GM18909 (cell line): Measurements from ENCODE around the gene NPAP1.
"Not testable (repeated sequence)": the region's sequence is repeated elsewhere in the genome, so short reads cannot be mapped to it uniquely, and the experiment has no call there.

Experiments
- ATAC-seq: cut with Tn5 transposase; IDR thresholded peaks from one replicate; pipeline ENCODE4 v1.9.1; 2021; ENCODE audit warnings: mild to moderate bottlenecking; ENCODE audit not compliant: unreplicated experiment, poor library complexity

The NPAP1 gene

DNA sequence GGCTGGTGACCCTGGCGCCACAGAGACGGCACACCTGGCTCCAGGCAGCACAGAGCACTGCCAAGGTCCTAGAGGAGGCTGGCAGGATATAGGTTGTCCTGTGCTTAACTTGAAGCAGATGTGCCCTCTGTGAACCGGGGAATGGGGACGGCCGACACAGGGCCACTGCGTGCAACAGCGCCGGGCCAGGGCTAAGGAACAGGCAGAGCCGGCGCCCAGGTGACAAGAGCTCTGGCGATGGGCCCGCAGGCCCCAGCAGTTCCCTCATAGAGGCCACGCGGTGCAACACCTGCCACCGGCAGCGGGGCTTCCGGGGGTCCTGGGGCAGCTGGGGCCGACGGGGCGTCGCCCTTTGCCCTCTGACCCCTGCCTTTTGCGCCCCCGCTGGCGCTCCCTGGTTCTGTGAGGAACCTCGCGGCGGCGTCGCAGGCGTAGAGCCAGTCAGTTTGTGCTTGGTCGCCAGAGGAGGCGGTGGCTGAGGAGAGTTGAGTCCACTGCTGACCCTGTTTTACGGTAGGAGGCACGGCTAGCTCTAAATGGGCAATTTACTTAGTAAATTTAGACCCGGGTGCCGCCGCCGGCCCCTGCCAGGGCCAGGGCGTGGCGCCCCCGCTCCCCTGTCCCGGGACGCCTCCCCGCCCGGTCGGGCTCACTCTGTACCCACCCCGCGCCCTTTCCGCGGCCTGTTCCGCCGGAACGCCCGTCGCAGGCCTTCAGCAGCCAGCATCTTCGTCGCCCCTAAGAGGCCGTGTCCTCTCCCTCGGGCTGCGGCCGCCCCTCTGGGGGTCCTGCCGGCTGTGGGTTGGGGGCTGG lies at the start of gene NPAP1:
NPAP1 (plus strand) TSS at position 444 of the 813 bp plus-strand sequence; CDS start at position 537, 93 bp downstream.
- no peak for ATAC-seq

GRCh38 chr15:24627443-24627842 lies 48.1 kb upstream of the NPAP1 start:
- no peak for ATAC-seq

GRCh38 chr15:24633082-24633481 lies 42.5 kb upstream of the NPAP1 start:
- ATAC-seq, result no peak

DNA sequence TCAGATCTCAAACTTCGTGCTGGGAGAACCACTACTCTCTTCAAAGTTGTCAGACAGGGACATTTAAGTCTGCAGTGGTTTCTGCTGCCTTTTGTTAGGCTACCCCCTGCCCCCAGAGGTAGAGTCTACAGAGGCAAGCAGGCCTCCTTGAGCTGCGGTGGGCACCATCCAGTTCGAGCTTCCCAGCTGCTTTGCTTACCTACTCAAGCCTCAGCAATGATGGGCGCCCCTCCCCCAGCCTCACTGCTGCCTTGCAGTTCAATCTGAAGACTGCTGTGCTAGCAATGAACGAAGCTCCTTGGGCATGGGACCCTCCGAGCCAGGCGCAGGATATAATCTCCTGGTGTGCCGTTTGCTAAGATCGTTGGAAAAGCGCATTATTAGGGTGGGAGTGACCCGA lies 36.2 kb upstream of the NPAP1 start:
- ATAC-seq, result not testable (repeated sequence)

GRCh38 chr15:24645627-24646026 lies 29.9 kb upstream of the NPAP1 start:
- ATAC-seq, result no peak

- no peak for ATAC-seq
Measured at GRCh38 chr15:24659622-24660021, 16.0 kb upstream of the NPAP1 start.

DNA sequence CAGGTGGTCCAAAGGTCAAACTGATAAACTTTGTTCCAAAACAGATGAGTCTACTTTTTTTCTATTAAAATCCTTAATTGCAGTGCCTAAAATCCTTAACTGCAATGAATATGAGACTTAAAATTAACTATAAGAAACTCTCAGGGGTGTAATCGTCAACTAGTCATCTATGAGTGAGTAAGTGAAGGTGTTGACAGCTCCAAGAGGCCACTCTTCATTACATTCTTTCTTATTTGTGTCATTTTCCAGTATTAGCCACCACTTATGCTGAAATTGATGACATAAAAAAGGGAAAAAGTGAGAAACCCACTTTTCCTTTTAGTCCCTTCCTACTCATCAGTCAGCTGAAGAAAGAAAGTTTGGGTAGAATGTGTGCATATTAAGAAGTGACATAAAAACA lies 12.6 kb upstream of the NPAP1 start:
- no peak for ATAC-seq

DNA sequence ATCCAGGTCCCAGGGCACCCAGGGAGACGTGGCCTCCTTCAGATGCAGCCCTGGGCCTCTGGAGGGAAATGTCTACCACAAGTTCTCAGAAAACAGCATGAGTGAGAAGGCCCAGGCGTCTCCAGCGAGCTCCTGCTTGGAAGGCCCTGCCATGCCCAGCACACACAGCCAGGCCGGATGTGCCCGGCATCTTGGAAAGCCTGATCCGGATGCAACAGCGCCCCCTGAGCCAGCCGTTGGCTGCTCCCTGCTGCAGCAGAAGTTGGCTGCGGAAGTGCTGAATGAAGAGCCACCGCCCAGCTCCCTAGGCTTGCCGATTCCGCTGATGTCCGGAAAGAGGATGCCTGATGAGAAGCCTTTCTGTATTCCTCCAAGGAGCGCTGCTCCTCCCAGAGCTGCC lies 856 bp downstream of the NPAP1 start:
- ATAC-seq, result no peak

GRCh38 chr15:24678485-24678884 lies 2.9 kb downstream of the NPAP1 start:
- ATAC-seq, result no peak

- ATAC-seq, result no peak
Measured at GRCh38 chr15:24682002-24682401, 6.4 kb downstream of the NPAP1 start.

- ATAC-seq, result not testable (repeated sequence)
Measured at GRCh38 chr15:24682905-24683304, 7.3 kb downstream of the NPAP1 start.

DNA sequence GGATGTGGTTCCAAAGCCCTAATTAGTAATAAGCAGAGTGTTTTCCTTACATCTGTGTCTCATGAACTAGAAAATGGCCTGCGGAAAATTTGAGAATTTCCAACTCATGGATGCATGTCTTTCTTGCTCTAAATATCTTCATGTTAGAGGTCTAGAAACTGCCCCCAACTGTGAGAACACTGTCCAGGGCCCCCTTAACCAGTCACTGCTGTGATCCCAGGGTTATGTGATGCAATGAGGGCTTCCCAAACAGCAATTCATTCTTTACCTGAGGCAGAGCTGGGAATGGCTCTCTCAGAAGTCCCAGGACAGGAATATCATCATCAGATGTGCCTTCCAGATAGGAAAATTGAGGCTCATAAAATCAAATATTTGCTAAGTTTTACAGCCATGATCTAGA lies 8.2 kb downstream of the NPAP1 start:
- ATAC-seq, result no peak

GRCh38 chr15:24684313-24684712 lies 8.7 kb downstream of the NPAP1 start:
- ATAC-seq, result no peak

DNA sequence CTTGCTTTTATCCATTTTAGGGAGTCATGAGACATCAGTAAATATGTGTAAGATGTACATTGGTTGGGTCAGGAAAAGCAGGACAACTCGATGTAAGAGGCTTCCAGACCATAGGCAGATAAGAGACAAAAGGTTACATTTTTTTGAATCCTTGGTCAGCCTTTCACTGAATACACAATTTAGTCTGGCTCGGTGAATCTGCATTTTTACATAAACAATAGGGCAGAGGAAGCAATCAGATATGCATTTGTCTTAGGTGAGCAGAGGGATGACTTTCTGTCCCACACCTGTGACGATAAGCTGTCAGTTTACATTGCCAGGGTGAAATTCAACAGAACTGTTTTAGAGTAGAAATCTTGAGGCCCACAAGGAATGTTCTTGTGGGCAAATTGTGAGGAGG lies 20.6 kb downstream of the NPAP1 start:
- no peak for ATAC-seq

GRCh38 chr15:24696842-24697241 lies 21.3 kb downstream of the NPAP1 start:
- no peak for ATAC-seq

- ATAC-seq, result no peak
Measured at GRCh38 chr15:24718289-24719082, 42.9 kb downstream of the NPAP1 start.

- ATAC-seq, result no peak
Measured at GRCh38 chr15:24729760-24730159, 54.2 kb downstream of the NPAP1 start.
